Progenitor cell of endocrine pancreas (in vitro differentiated cells): ENCODE results near the gene REST. TPM values are rescaled to one million over a fixed set of nuclear protein-coding genes. Genes with fewer than 3 reads are reported as not detected.

Experiments
- DNase-seq: peaks from one replicate; pipeline ENCODE4 v3.0.0; 2021; ENCODE audit warnings: low spot score; ENCODE audit not compliant: unreplicated experiment
- H3K27ac Mint-ChIP-seq: 2 replicates; pipeline ENCODE4 v1.8.0; 2021; ENCODE audit warnings: mild to moderate bottlenecking, moderate library complexity, mixed read lengths
- H3K27me3 Mint-ChIP-seq: 2 replicates; pipeline ENCODE4 v1.8.0; 2021; ENCODE audit warnings: mixed read lengths
- H3K36me3 Mint-ChIP-seq: 2 replicates; pipeline ENCODE4 v1.8.0; 2022; ENCODE audit warnings: mixed read lengths; ENCODE audit not compliant: insufficient read depth
- H3K4me1 Mint-ChIP-seq: 2 replicates; pipeline ENCODE4 v1.8.0; 2021; ENCODE audit warnings: low read depth, mixed read lengths
- H3K4me3 Mint-ChIP-seq: 2 replicates; pipeline ENCODE4 v1.8.0; 2021; ENCODE audit warnings: low read depth, mild to moderate bottlenecking, moderate library complexity, mixed read lengths
- H3K9me3 Mint-ChIP-seq: 2 replicates; pipeline ENCODE4 v1.8.0; 2021; ENCODE audit warnings: low read depth, mixed read lengths
- total RNA-seq: library from RNA; stranded (reverse); gene quantifications from 2 replicates; pipeline ENCODE4 v1.2.1, GENCODE V29; 2021
- TF ChIP-seq, protein P1 (sequence below): fragments of 200-600 bp; sonication (generic); IDR thresholded peaks from one replicate; pipeline ENCODE4 v1.5.0; 2021; ENCODE audit warnings: antibody characterized with exemption, mild to moderate bottlenecking; ENCODE audit not compliant: unreplicated experiment

The REST gene
- total RNA-seq, 1 donor from 2014 or later, result 95.7 TPM

DNA sequence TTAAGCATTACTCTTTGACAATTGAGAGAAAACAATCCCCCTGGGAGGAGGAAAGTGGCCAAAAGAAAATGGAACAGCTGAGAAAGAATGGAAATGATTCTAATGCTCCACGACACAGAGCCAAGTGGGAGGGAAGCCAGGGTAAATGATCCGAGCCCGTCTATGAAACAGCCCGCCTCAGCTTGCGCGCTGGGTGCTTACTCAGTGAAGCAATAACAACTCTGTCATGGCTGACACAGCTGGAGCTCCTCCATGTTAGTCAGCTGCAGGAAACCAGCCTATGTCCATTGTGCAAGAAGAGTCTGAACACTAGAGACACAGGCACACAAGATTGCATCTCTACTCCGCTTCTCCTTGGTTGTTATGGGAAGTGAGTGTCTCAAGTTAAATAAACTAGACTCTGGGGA is 50.4 kb downstream of the REST start:
- H3K9me3 Mint-ChIP-seq, result no peaks in the 10 kb centered on the region
- no peaks in the 10 kb centered on the region for H3K27me3 Mint-ChIP-seq
- TF ChIP-seq, protein P1, sequence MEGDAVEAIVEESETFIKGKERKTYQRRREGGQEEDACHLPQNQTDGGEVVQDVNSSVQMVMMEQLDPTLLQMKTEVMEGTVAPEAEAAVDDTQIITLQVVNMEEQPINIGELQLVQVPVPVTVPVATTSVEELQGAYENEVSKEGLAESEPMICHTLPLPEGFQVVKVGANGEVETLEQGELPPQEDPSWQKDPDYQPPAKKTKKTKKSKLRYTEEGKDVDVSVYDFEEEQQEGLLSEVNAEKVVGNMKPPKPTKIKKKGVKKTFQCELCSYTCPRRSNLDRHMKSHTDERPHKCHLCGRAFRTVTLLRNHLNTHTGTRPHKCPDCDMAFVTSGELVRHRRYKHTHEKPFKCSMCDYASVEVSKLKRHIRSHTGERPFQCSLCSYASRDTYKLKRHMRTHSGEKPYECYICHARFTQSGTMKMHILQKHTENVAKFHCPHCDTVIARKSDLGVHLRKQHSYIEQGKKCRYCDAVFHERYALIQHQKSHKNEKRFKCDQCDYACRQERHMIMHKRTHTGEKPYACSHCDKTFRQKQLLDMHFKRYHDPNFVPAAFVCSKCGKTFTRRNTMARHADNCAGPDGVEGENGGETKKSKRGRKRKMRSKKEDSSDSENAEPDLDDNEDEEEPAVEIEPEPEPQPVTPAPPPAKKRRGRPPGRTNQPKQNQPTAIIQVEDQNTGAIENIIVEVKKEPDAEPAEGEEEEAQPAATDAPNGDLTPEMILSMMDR, result no peak
- H3K4me3 Mint-ChIP-seq, result no peak overlapping the region
- H3K4me1 Mint-ChIP-seq, result peaks cover 2% of the 10 kb centered on the region
- DNase-seq, result no peak
- H3K36me3 Mint-ChIP-seq, result peaks cover 10% of the 10 kb centered on the region
- no peak overlapping the region for H3K27ac Mint-ChIP-seq

DNA sequence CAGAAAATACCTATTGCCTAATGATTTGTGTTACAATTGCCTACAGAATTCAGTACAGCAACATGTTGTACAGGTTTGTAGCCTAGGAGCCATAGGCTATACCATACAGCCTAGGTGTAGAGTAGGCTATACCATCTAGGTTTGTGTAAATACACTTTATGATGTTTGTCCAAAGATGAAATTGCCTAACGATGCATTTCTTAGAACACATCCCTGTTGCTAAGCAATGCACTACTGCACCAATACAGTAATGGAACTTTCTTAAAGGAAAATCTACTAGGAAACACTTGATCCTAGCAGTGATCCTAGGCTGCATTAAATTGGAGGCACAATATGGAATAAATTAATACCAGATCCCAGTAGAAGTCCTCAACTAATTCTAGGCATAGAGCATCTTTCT is 51.4 kb downstream of the REST start:
- Mint-ChIP-seq H3K4me3 (no peak overlapping the region), H3K9me3 (no peaks in the 10 kb centered on the region), H3K27ac (no peak overlapping the region), H3K36me3 (peaks cover 12% of the 10 kb centered on the region), H3K4me1 (peaks cover 2% of the 10 kb centered on the region), H3K27me3 (no peaks in the 10 kb centered on the region)
- TF ChIP-seq, protein P1, result no peak
- no peak for DNase-seq

DNA sequence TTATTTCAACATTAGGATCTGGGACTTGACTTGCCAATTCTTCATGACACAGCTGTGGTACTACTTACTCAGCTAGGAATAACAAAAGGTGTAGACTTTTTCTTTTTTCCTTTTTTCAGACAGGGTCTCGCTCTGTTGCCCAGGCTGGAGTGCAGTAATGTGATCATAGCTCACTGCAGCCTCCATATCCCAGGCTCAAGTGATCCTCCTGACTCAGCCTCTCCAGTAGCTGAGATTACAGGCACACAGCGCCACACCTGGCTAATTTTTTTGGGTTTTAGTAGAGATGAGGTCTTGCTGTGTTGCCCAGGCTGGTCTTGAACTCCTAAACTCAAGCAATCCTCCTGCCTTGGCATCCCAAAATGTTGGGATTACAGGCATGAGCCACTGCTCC is 53.4 kb downstream of the REST start:
- Mint-ChIP-seq H3K4me3 (no peak overlapping the region), H3K36me3 (peaks cover 18% of the 10 kb centered on the region), H3K27me3 (no peaks in the 10 kb centered on the region), H3K4me1 (peaks cover 2% of the 10 kb centered on the region), H3K9me3 (no peaks in the 10 kb centered on the region), H3K27ac (no peak overlapping the region)
- TF ChIP-seq, protein P1, result no peak
- DNase-seq, result no peak

DNA sequence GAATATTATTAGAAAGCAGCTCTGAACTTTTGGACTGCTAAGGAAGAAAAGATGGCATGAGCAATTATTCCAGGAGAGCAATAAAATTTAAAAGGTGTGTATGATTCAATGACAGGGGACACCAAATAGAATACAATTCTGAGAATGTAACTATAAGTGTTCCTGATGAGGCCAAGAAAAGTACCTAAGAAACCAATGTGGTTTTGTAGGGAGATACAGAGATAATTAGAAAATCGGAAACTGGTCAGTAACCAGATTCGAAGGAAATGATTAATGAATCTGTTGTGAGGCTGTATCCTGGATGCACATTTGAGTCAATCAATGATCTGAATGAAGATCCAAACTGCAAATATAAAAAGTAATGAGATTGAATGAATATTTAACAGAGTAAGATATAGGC is 63.7 kb downstream of the REST start:
- no peaks in the 10 kb centered on the region for H3K9me3 Mint-ChIP-seq
- no peaks in the 10 kb centered on the region for H3K27me3 Mint-ChIP-seq
- H3K27ac Mint-ChIP-seq, result no peak overlapping the region
- H3K4me3 Mint-ChIP-seq, result no peak overlapping the region
- peaks cover 30% of the 10 kb centered on the region for H3K36me3 Mint-ChIP-seq
- H3K4me1 Mint-ChIP-seq, result peaks cover 8% of the 10 kb centered on the region
- DNase-seq, result no peak
- TF ChIP-seq, protein P1, result no peak

DNA sequence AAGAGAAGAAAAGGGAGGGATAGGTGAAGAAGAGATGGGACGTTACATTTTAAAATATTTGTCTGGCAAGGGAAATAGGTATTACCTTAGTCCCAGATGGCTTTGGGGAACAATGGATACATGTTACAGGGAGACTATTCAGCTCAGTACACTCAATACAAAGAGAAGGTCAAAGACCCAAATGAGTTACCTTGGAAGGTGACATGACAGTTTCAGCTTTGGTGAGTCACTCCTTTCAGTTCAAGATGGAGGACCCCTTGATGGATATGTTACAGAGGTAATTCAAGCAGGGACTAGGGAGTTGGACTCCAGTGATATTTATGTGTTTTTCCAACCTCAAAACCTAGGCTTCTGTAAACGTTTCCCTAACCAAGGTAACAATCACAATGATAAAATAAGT is 64.7 kb downstream of the REST start:
- H3K9me3 Mint-ChIP-seq, result no peaks in the 10 kb centered on the region
- peaks cover 9% of the 10 kb centered on the region for H3K4me1 Mint-ChIP-seq
- TF ChIP-seq, protein P1, result no peak
- no peaks in the 10 kb centered on the region for H3K27me3 Mint-ChIP-seq
- H3K36me3 Mint-ChIP-seq, result peaks cover 28% of the 10 kb centered on the region
- no peak overlapping the region for H3K4me3 Mint-ChIP-seq
- no peak for DNase-seq
- no peak overlapping the region for H3K27ac Mint-ChIP-seq
